Activated CD4-positive, alpha-beta T cell treated with anti-CD3 and anti-CD28 coated beads for 36 hours (primary cell): ENCODE measurements around the gene SMYD3. TPM values are rescaled to one million over a fixed set of nuclear protein-coding genes. Genes with fewer than 3 reads are reported as not detected.

Experiments
- ATAC-seq: fragments of 200-7000 bp; cut with Tn5 transposase; one replicate; pipeline ENCODE4 v1.10.0; 2021; ENCODE audit warnings: mild to moderate bottlenecking, moderate library complexity
- CTCF ChIA-PET: fragments of 350-600 bp; sonication (Branson Sonifier 250); formaldehyde crosslinking; loops from one replicate; lab custom pipeline; 2021; ENCODE audit warnings: antibody characterized with exemption; lab: Charles Lee
- POLR2A ChIA-PET: fragments of 350-600 bp; sonication (Branson Sonifier 250); formaldehyde crosslinking; loops from one replicate; lab custom pipeline; 2021; ENCODE audit warnings: antibody characterized with exemption, inconsistent platforms; lab: Charles Lee
- DNase-seq: peaks from one replicate; pipeline ENCODE4 v3.0.0-alpha.2; 2020
- H3K27ac Mint-ChIP-seq: one replicate; pipeline ENCODE4 v1.8.0; 2021; ENCODE audit warnings: mixed read lengths
- H3K27me3 Mint-ChIP-seq: one replicate; pipeline ENCODE4 v1.8.0; 2021; ENCODE audit warnings: mixed read lengths
- H3K36me3 Mint-ChIP-seq: one replicate; pipeline ENCODE4 v1.8.0; 2021; ENCODE audit warnings: low read depth, mixed read lengths
- H3K4me1 Mint-ChIP-seq: one replicate; pipeline ENCODE4 v1.8.0; 2021; ENCODE audit warnings: mixed read lengths
- H3K4me3 Mint-ChIP-seq: one replicate; pipeline ENCODE4 v1.8.0; 2021; ENCODE audit warnings: mild to moderate bottlenecking, moderate library complexity, mixed read lengths
- H3K9me3 Mint-ChIP-seq: one replicate; pipeline ENCODE4 v1.8.0; 2021; ENCODE audit warnings: low read depth, mixed read lengths
- intact Hi-C, 2 experiments: fragments of 100-400 bp; cut with DNase I in 1 of 2; cut with micrococcal nuclease in 1 of 2; formaldehyde crosslinking; loops; one replicate each; pipeline versions ENCODE4 v1.14.2 to v1.15.1; 2022 to 2024; cut with DNase I, micrococcal nuclease
- total RNA-seq, 2 experiments: library from RNA; stranded (reverse); gene quantifications; one replicate each; pipeline ENCODE4 v1.2.3, GENCODE V29; 2021

Gene SMYD3
- total RNA-seq, 2 experiments from 2014 or later, result 17.2 to 18.4 TPM

- Mint-ChIP-seq H3K4me3 (no peak overlapping the region), H3K9me3 (no peaks in the 10 kb centered on the region), H3K36me3 (no peaks in the 10 kb centered on the region), H3K27ac (no peak overlapping the region), H3K27me3 (no peaks in the 10 kb centered on the region), H3K4me1 (no peaks in the 10 kb centered on the region)
- ATAC-seq (no peak), DNase-seq (no peak)
- intact Hi-C loops, result no loop called here
- ChIA-PET POLR2A (no interaction called here), CTCF (no interaction called here)
These were observed 338.1 kb downstream of the SMYD3 start for GRCh38 chr1:246169019-246169418.

- CTCF ChIA-PET, result no interaction called here
- no peak for DNase-seq
These were observed 340.2 kb downstream of the SMYD3 start for GRCh38 chr1:246166841-246167240.

GRCh38 chr1:246165826-246166709, 341.0 kb downstream of the SMYD3 start:
- Mint-ChIP-seq H3K36me3 (no peaks in the 10 kb centered on the region), H3K27ac (no peak overlapping the region), H3K4me3 (no peak overlapping the region), H3K27me3 (no peaks in the 10 kb centered on the region), H3K4me1 (no peaks in the 10 kb centered on the region), H3K9me3 (no peaks in the 10 kb centered on the region)
- intact Hi-C loops, result no loop called here
- ATAC-seq, result no peak
- ChIA-PET CTCF (no interaction called here), POLR2A (interaction anchor here (0.6 kb wide), 1 partner anchor 191 kb away, joined by 3 read pairs; no protein-coding TSS in a partner anchor)
- DNase-seq, result no peak

More at GRCh38 chr1:246166841-246167240, 340.2 kb downstream of the SMYD3 start:
- Mint-ChIP-seq H3K4me3 (no peak overlapping the region), H3K9me3 (no peaks in the 10 kb centered on the region), H3K27ac (no peak overlapping the region), H3K27me3 (no peaks in the 10 kb centered on the region), H3K4me1 (no peaks in the 10 kb centered on the region), H3K36me3 (no peaks in the 10 kb centered on the region)
- intact Hi-C loops, result no loop called here
- no peak for ATAC-seq
- POLR2A ChIA-PET, result interaction anchor here (0.6 kb wide), 1 partner anchor 190 kb away, joined by 3 read pairs; no protein-coding TSS in a partner anchor

- no peaks in the 10 kb centered on the region for H3K4me1 Mint-ChIP-seq
- no peak for DNase-seq
- no peaks in the 10 kb centered on the region for H3K27me3 Mint-ChIP-seq
- CTCF ChIA-PET, result interaction anchor here (0.7 kb wide), 3 partner anchors 292 to 1250 kb away, joined by 3 to 4 read pairs (median 3); no protein-coding TSS in a partner anchor
- no peaks in the 10 kb centered on the region for H3K9me3 Mint-ChIP-seq
- H3K27ac Mint-ChIP-seq, result no peak overlapping the region
- intact Hi-C loops, result no loop called here
- no peaks in the 10 kb centered on the region for H3K36me3 Mint-ChIP-seq
- POLR2A ChIA-PET, result no interaction called here
- no peak overlapping the region for H3K4me3 Mint-ChIP-seq
- no peak for ATAC-seq
These were observed 342.3 kb downstream of the SMYD3 start for GRCh38 chr1:246164764-246165163.

GRCh38 chr1:246162560-246162959, 344.5 kb downstream of the SMYD3 start:
- intact Hi-C loops, result no loop called here
- no peaks in the 10 kb centered on the region for H3K27me3 Mint-ChIP-seq
- CTCF ChIA-PET, result no interaction called here
- H3K4me3 Mint-ChIP-seq, result no peak overlapping the region
- H3K36me3 Mint-ChIP-seq, result no peaks in the 10 kb centered on the region
- no peaks in the 10 kb centered on the region for H3K4me1 Mint-ChIP-seq
- DNase-seq (no peak), ATAC-seq (no peak)
- no peaks in the 10 kb centered on the region for H3K9me3 Mint-ChIP-seq
- POLR2A ChIA-PET, result no interaction called here
- no peak overlapping the region for H3K27ac Mint-ChIP-seq

- H3K4me3 Mint-ChIP-seq, result no peak overlapping the region
- no peak overlapping the region for H3K27ac Mint-ChIP-seq
- no peaks in the 10 kb centered on the region for H3K4me1 Mint-ChIP-seq
- ATAC-seq, result no peak
- intact Hi-C loops, result no loop called here
- no peaks in the 10 kb centered on the region for H3K9me3 Mint-ChIP-seq
- DNase-seq, result no peak
- no peaks in the 10 kb centered on the region for H3K27me3 Mint-ChIP-seq
- H3K36me3 Mint-ChIP-seq, result no peaks in the 10 kb centered on the region
- POLR2A ChIA-PET, result no interaction called here
- CTCF ChIA-PET, result no interaction called here
These were observed 345.5 kb downstream of the SMYD3 start for GRCh38 chr1:246161626-246162025.

- Mint-ChIP-seq H3K4me1 (no peaks in the 10 kb centered on the region), H3K27me3 (no peaks in the 10 kb centered on the region), H3K27ac (no peak overlapping the region), H3K36me3 (no peaks in the 10 kb centered on the region), H3K9me3 (no peaks in the 10 kb centered on the region), H3K4me3 (no peak overlapping the region)
- ChIA-PET CTCF (no interaction called here), POLR2A (no interaction called here)
- ATAC-seq, result no peak
- intact Hi-C loops, result no loop called here
- DNase-seq, result no peak
These were observed 346.2 kb downstream of the SMYD3 start for GRCh38 chr1:246160905-246161304.

- no peak overlapping the region for H3K4me3 Mint-ChIP-seq
- H3K4me1 Mint-ChIP-seq, result no peaks in the 10 kb centered on the region
- no peaks in the 10 kb centered on the region for H3K9me3 Mint-ChIP-seq
- ATAC-seq, result no peak
- H3K36me3 Mint-ChIP-seq, result no peaks in the 10 kb centered on the region
- ChIA-PET POLR2A (no interaction called here), CTCF (no interaction called here)
- H3K27ac Mint-ChIP-seq, result no peak overlapping the region
- intact Hi-C loops, result no loop called here
- no peaks in the 10 kb centered on the region for H3K27me3 Mint-ChIP-seq
- DNase-seq, result no peak
These were observed 346.7 kb downstream of the SMYD3 start for GRCh38 chr1:246160374-246160773.

GRCh38 chr1:246159279-246160227, 347.5 kb downstream of the SMYD3 start:
- DNase-seq, result no peak
- POLR2A ChIA-PET, result no interaction called here

GRCh38 chr1:246158131-246158530, 348.9 kb downstream of the SMYD3 start:
- ATAC-seq, result no peak
- Mint-ChIP-seq H3K4me1 (no peaks in the 10 kb centered on the region), H3K9me3 (no peaks in the 10 kb centered on the region), H3K36me3 (no peaks in the 10 kb centered on the region), H3K4me3 (no peak overlapping the region), H3K27me3 (no peaks in the 10 kb centered on the region), H3K27ac (no peak overlapping the region)
- ChIA-PET POLR2A (interaction anchor here (0.7 kb wide), 1 partner anchor 859 kb away, joined by 3 read pairs; no protein-coding TSS in a partner anchor), CTCF (no interaction called here)
- intact Hi-C loops, result no loop called here
- no peak for DNase-seq

More at GRCh38 chr1:246159279-246160227, 347.5 kb downstream of the SMYD3 start:
- no peaks in the 10 kb centered on the region for H3K36me3 Mint-ChIP-seq
- no peaks in the 10 kb centered on the region for H3K9me3 Mint-ChIP-seq
- H3K4me3 Mint-ChIP-seq, result no peak overlapping the region
- ATAC-seq, result no peak
- CTCF ChIA-PET, result no interaction called here
- H3K27ac Mint-ChIP-seq, result no peak overlapping the region
- no peaks in the 10 kb centered on the region for H3K27me3 Mint-ChIP-seq
- intact Hi-C loops, result no loop called here
- H3K4me1 Mint-ChIP-seq, result no peaks in the 10 kb centered on the region

- Mint-ChIP-seq H3K4me1 (no peaks in the 10 kb centered on the region), H3K9me3 (no peaks in the 10 kb centered on the region), H3K4me3 (no peak overlapping the region), H3K27ac (no peak overlapping the region), H3K36me3 (no peaks in the 10 kb centered on the region), H3K27me3 (no peaks in the 10 kb centered on the region)
- ChIA-PET CTCF (interaction anchor here (0.8 kb wide), 1 partner anchor 13 kb away, joined by 3 read pairs; no protein-coding TSS in a partner anchor), POLR2A (interaction anchor here (0.7 kb wide), 1 partner anchor 858 kb away, joined by 3 read pairs; no protein-coding TSS in a partner anchor)
- intact Hi-C loops, result no loop called here
- ATAC-seq (no peak), DNase-seq (no peak)
These were observed 349.6 kb downstream of the SMYD3 start for GRCh38 chr1:246157516-246157915.
